ENCODE measurements around the gene ZNHIT1.

Gene ZNHIT1

GRCh38 chr7:101231644-101232043 is 13.7 kb downstream of the ZNHIT1 start:
- H3K4me3 ChIP-seq (replicated peaks; ENCODE audit: low read depth, low read length): no peak overlapping the region
- TF ChIP-seq CTCF (IDR thresholded peaks at IDR 0.05; ENCODE audit: low read length, missing control alignments): no peak
- DNase-seq (ENCODE audit: low read depth): no peak

- DNase-seq (ENCODE audit: low read depth): no peak
- no peak for TF ChIP-seq CTCF (IDR thresholded peaks at IDR 0.05; ENCODE audit: low read length, missing control alignments)
- H3K4me3 ChIP-seq (replicated peaks; ENCODE audit: low read depth, low read length): no peak overlapping the region
Measured at GRCh38 chr7:101232141-101232850, 14.3 kb downstream of the ZNHIT1 start.

DNA sequence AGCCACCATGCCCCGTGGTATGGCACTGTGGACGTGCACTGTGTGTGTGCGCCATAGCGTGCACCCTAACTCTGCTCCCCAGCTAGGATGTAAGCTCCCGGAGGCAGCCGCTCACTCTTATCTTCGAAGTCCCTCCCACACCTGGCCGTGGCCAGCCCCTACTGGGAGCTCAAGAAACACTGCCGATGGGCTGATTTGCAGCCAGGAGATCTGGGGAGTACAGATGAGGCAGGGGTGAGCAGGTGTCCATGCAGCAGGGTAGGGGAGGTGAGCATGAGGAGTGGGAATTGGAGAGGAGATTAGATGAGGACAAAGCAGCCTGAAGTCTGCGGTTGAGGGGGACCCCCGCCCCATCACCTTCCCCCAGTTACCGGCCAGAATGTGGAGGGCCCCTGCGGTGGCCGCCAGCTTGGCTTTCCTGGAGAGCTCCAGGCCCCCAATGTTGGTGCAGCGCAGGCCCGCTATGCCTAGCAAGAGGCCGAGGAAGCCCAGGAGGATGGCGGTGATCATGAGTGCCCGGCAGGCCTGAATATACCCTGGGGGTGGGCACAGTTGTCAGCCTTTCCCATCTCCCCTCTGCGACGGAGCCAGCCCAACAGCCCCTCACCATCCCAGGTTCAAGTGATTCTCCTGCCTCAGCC is 16.1 kb downstream of the ZNHIT1 start:
- DNase-seq (ENCODE audit: low read depth): no peak
- no peak overlapping the region for H3K4me3 ChIP-seq (replicated peaks; ENCODE audit: low read depth, low read length)
- TF ChIP-seq CTCF (IDR thresholded peaks at IDR 0.05; ENCODE audit: low read length, missing control alignments): no peak

- DNase-seq (ENCODE audit: low read depth): no peak
- TF ChIP-seq CTCF (IDR thresholded peaks at IDR 0.05; ENCODE audit: low read length, missing control alignments): no peak
- H3K4me3 ChIP-seq (replicated peaks; ENCODE audit: low read depth, low read length): no peak overlapping the region
Measured at GRCh38 chr7:101234636-101235035, 16.7 kb downstream of the ZNHIT1 start.

DNA sequence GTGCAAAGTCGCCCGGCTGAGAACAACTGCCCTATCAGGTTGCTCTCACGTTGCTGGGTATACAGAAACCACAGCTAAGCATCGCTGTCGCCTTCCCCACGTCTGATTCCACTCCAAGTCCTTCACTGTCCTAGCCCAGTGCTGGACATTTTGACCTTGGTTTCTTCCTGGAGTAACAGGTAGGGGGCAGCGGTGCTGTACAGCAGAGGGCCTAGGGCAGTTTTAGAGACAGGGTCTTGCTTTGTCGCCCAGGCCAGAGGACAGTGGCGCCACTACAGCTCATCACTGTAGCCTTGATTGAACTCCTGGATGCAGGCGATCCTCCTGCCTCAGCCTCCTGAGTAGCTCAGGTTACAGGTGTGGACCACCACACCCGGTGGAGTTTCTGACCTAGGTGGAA is 17.1 kb downstream of the ZNHIT1 start:
- peak; percentile 38 for TF ChIP-seq CTCF (IDR thresholded peaks at IDR 0.05; ENCODE audit: low read length, missing control alignments)
- no peak overlapping the region for H3K4me3 ChIP-seq (replicated peaks; ENCODE audit: low read depth, low read length)
- DNase-seq (ENCODE audit: low read depth): no peak

- no peak for DNase-seq (ENCODE audit: low read depth)
- no peak overlapping the region for H3K4me3 ChIP-seq (replicated peaks; ENCODE audit: low read depth, low read length)
- no peak for TF ChIP-seq CTCF (IDR thresholded peaks at IDR 0.05; ENCODE audit: low read length, missing control alignments)
Measured at GRCh38 chr7:101235522-101235921, 17.6 kb downstream of the ZNHIT1 start.

Data from fibroblast of pulmonary artery (primary cell).